GM06990 (cell line): Measurements from ENCODE around the gene MMP10.

Experiments
- DNase-seq: peaks from one replicate; pipeline ENCODE4 v3.0.0-alpha.2; 2011; ENCODE audit not compliant: insufficient read length; ENCODE audit errors: extremely low read depth
- H3K27me3 ChIP-seq: replicated peaks from 2 replicates; pipeline ENCODE4 v1.6.0; 2011; ENCODE audit warnings: low read length; ENCODE audit not compliant: control insufficient read depth, insufficient read depth
- H3K36me3 ChIP-seq: 2 replicates; pipeline ENCODE4 v1.5.1; 2011; ENCODE audit warnings: low read length; ENCODE audit not compliant: control insufficient read depth, insufficient read depth
- H3K4me3 ChIP-seq: replicated peaks from 2 replicates; pipeline ENCODE4 v1.5.1; 2011; ENCODE audit warnings: low read depth, mild to moderate bottlenecking, control low read depth, low read length
- CTCF ChIP-seq: IDR thresholded peaks from 2 replicates; pipeline ENCODE4 v1.5.1; 2011; ENCODE audit warnings: low read length, control low read depth, mild to moderate bottlenecking, inconsistent platforms; ENCODE audit not compliant: insufficient read depth, poor library complexity, severe bottlenecking

MMP10 gene

DNA sequence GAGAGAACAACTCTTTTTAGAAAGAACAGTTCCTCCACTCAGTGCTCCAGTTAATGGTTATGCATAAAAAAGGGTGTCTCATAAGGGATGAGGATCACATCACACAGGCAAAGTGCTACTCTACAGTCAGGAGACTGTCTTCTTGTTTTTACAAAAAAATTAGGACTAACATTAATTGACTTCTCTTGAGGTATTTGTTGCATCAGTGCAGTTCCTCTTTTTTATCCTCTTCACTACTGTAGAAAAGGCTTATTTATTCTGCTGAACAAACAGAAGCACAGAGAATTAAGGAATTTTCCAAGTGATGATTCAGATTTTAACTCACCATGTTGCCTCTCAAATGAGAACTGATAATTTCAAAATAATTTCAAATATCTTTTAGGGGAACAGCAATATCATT lies 57.6 kb downstream of the MMP10 start:
- Histone ChIP-seq H3K36me3 (no peaks in the 10 kb centered on the region), H3K27me3 (no peaks in the 10 kb centered on the region), H3K4me3 (no peak overlapping the region)
- no peak for TF ChIP-seq CTCF
- no peak for DNase-seq
